ENCODE data around the gene CAPN1. TPM values are rescaled to one million over a fixed set of nuclear protein-coding genes. Genes with fewer than 3 reads are reported as not detected.

Gene CAPN1
- total and polyA plus RNA-seq, 2 donors (not counting 1 experiment from before 2014, with no cell fraction given) = 70.3 to 94.5 TPM

GRCh38 chr11:65206901-65207300 lies 25.2 kb downstream of the CAPN1 start:
- Histone ChIP-seq H3K4me2 (ENCODE audit: extremely low read depth, insufficient read depth, low read length) (no peak overlapping the region), H3K4me1 (ENCODE audit: control insufficient read depth, extremely low read depth, insufficient read depth, low read length) (no peaks in the 10 kb centered on the region), H3K9ac (ENCODE audit: insufficient read depth, low read length) (no peak overlapping the region), H4K20me1 (ENCODE audit: control insufficient read depth, extremely low read depth, insufficient read depth, low read length) (no peaks in the 10 kb centered on the region), H3K9me3 (ENCODE audit: control insufficient read depth, insufficient read depth, low read depth, low read length) (no peaks in the 10 kb centered on the region), H3K4me3 (replicated peaks in 1 of 4; ENCODE audit: control extremely low read depth in 1 of 4, insufficient read depth in 1 of 4, low read depth in 3 of 4, low read length in 4 of 4) (no peak overlapping the region), H3K36me3 (ENCODE audit: control insufficient read depth, insufficient read depth, low read length) (peaks cover 40% of the 10 kb centered on the region), H2AFZ (ENCODE audit: low read length) (no peak overlapping the region), H3K79me2 (ENCODE audit: control insufficient read depth, insufficient read depth, low read length) (no peaks in the 10 kb centered on the region), H3K27ac (ENCODE audit: insufficient read depth, low read length) (no peak overlapping the region), H3K27me3 (ENCODE audit: control insufficient read depth, insufficient read depth, low read length) (no peaks in the 10 kb centered on the region)
- DNase-seq (ENCODE audit: low read depth in 2 of 2) = no peak
- TF ChIP-seq EZH2 (IDR thresholded peaks at IDR 0.05; ENCODE audit: low read length, missing control alignments) = no peak
- no peak for TF ChIP-seq CTCF (conservative IDR thresholded peaks at IDR 0.05 in 1 of 2, IDR thresholded peaks at IDR 0.05 in 1 of 2; ENCODE audit: low read depth in 1 of 2, low read length in 2 of 2)

GRCh38 chr11:65207918-65208784 lies 26.4 kb downstream of the CAPN1 start:
- Histone ChIP-seq H3K27ac (ENCODE audit: insufficient read depth, low read length) (no peak overlapping the region), H3K9ac (ENCODE audit: insufficient read depth, low read length) (no peak overlapping the region), H4K20me1 (ENCODE audit: control insufficient read depth, extremely low read depth, insufficient read depth, low read length) (no peaks in the 10 kb centered on the region), H3K4me3 (replicated peaks in 1 of 4; ENCODE audit: control extremely low read depth in 1 of 4, insufficient read depth in 1 of 4, low read depth in 3 of 4, low read length in 4 of 4) (no peak overlapping the region), H3K36me3 (ENCODE audit: control insufficient read depth, insufficient read depth, low read length) (peaks cover 40% of the 10 kb centered on the region), H3K79me2 (ENCODE audit: control insufficient read depth, insufficient read depth, low read length) (no peaks in the 10 kb centered on the region), H3K4me1 (ENCODE audit: control insufficient read depth, extremely low read depth, insufficient read depth, low read length) (no peaks in the 10 kb centered on the region), H3K4me2 (ENCODE audit: extremely low read depth, insufficient read depth, low read length) (no peak overlapping the region), H3K27me3 (ENCODE audit: control insufficient read depth, insufficient read depth, low read length) (no peaks in the 10 kb centered on the region), H2AFZ (ENCODE audit: low read length) (no peak overlapping the region), H3K9me3 (ENCODE audit: control insufficient read depth, insufficient read depth, low read depth, low read length) (no peaks in the 10 kb centered on the region)
- DNase-seq (ENCODE audit: low read depth in 2 of 2) = no peak
- TF ChIP-seq CTCF (conservative IDR thresholded peaks at IDR 0.05 in 1 of 2, IDR thresholded peaks at IDR 0.05 in 1 of 2; ENCODE audit: low read depth in 1 of 2, low read length in 2 of 2) = no peak
- no peak for TF ChIP-seq EZH2 (IDR thresholded peaks at IDR 0.05; ENCODE audit: low read length, missing control alignments)

- no peak overlapping the region for H3K9ac ChIP-seq (ENCODE audit: insufficient read depth, low read length)
- H3K27me3 ChIP-seq (ENCODE audit: control insufficient read depth, insufficient read depth, low read length) = no peaks in the 10 kb centered on the region
- no peak overlapping the region for H3K27ac ChIP-seq (ENCODE audit: insufficient read depth, low read length)
- peaks cover 40% of the 10 kb centered on the region for H3K36me3 ChIP-seq (ENCODE audit: control insufficient read depth, insufficient read depth, low read length)
- H4K20me1 ChIP-seq (ENCODE audit: control insufficient read depth, extremely low read depth, insufficient read depth, low read length) = no peaks in the 10 kb centered on the region
- no peak overlapping the region for H2AFZ ChIP-seq (ENCODE audit: low read length)
- no peaks in the 10 kb centered on the region for H3K4me1 ChIP-seq (ENCODE audit: control insufficient read depth, extremely low read depth, insufficient read depth, low read length)
- no peak overlapping the region for H3K4me3 ChIP-seq (replicated peaks in 1 of 4; ENCODE audit: control extremely low read depth in 1 of 4, insufficient read depth in 1 of 4, low read depth in 3 of 4, low read length in 4 of 4)
- no peak overlapping the region for H3K4me2 ChIP-seq (ENCODE audit: extremely low read depth, insufficient read depth, low read length)
- no peak for DNase-seq (ENCODE audit: low read depth in 2 of 2)
- no peaks in the 10 kb centered on the region for H3K9me3 ChIP-seq (ENCODE audit: control insufficient read depth, insufficient read depth, low read depth, low read length)
- no peaks in the 10 kb centered on the region for H3K79me2 ChIP-seq (ENCODE audit: control insufficient read depth, insufficient read depth, low read length)
- no peak for TF ChIP-seq EZH2 (IDR thresholded peaks at IDR 0.05; ENCODE audit: low read length, missing control alignments)
- no peak for TF ChIP-seq CTCF (conservative IDR thresholded peaks at IDR 0.05 in 1 of 2, IDR thresholded peaks at IDR 0.05 in 1 of 2; ENCODE audit: low read depth in 1 of 2, low read length in 2 of 2)
Measured at GRCh38 chr11:65208785-65209710, 27.3 kb downstream of the CAPN1 start.
